ENCODE data around the gene GSTO2.
A peak's percentile ranks its signal among the peaks of the same experiment; 100 is the strongest.

The GSTO2 gene

DNA sequence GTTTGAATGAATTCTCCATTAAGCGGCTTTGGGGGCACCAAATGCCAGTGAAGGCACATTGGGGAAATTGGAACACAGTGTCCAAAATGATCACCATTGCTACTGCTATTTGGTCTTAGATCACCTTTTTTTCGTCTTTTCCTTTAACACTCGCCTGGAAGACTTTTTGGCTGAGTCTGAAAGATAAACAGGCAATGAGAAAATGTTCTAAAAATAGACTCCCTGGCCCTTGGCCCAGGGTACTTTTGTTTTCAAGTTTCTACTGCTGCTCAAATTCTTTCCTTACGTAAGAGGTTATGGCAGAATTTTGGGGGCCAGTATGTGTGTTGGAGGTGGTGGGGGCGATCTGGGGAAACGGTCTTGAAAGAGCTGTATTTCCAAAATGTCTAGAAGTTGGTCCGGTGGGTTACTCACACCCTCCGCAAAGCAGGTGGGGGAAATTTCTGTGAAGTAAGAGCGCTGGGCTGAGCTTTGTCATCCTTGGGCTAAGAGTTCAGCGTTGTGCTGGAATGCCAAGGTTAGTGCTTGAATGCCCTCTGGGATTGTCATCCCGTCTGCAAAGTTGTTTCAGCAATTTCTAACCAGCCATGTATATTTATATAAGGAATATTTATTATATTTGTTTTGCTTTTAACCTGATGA, 70.6 kb downstream of the GSTO2 start (continued):
- TF ChIP-seq, protein P1, sequence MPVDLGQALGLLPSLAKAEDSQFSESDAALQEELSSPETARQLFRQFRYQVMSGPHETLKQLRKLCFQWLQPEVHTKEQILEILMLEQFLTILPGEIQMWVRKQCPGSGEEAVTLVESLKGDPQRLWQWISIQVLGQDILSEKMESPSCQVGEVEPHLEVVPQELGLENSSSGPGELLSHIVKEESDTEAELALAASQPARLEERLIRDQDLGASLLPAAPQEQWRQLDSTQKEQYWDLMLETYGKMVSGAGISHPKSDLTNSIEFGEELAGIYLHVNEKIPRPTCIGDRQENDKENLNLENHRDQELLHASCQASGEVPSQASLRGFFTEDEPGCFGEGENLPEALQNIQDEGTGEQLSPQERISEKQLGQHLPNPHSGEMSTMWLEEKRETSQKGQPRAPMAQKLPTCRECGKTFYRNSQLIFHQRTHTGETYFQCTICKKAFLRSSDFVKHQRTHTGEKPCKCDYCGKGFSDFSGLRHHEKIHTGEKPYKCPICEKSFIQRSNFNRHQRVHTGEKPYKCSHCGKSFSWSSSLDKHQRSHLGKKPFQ (tag by site-specific recombination; IDR thresholded peaks at IDR 0.05), result no peak
- TF ChIP-seq ZNF529 (tag by site-specific recombination; IDR thresholded peaks at IDR 0.05; ENCODE audit: insufficient replicate concordance) (no peak), ZNF560 (tag by site-specific recombination; IDR thresholded peaks at IDR 0.05; ENCODE audit: borderline replicate concordance) (no peak), ZNF558 (tag by site-specific recombination; IDR thresholded peaks at IDR 0.05) (no peak), ZNF514 (tag by site-specific recombination; IDR thresholded peaks at IDR 0.05) (no peak), MEIS1 (CRISPR knock-in tag; IDR thresholded peaks at IDR 0.05; ENCODE audit: borderline replicate concordance) (no peak), ZNF223 (tag by site-specific recombination; IDR thresholded peaks at IDR 0.05) (no peak), SP2 (tag by site-specific recombination; IDR thresholded peaks at IDR 0.05) (no peak), ZNF221 (tag by site-specific recombination; IDR thresholded peaks at IDR 0.05; ENCODE audit: borderline replicate concordance) (no peak), GFI1B (tag by site-specific recombination; IDR thresholded peaks at IDR 0.05) (no peak), ZFP3 (tag by site-specific recombination; IDR thresholded peaks at IDR 0.05; ENCODE audit: low read depth) (no peak)
- TF ChIP-seq, protein P2, sequence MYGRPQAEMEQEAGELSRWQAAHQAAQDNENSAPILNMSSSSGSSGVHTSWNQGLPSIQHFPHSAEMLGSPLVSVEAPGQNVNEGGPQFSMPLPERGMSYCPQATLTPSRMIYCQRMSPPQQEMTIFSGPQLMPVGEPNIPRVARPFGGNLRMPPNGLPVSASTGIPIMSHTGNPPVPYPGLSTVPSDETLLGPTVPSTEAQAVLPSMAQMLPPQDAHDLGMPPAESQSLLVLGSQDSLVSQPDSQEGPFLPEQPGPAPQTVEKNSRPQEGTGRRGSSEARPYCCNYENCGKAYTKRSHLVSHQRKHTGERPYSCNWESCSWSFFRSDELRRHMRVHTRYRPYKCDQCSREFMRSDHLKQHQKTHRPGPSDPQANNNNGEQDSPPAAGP (tag by site-specific recombination; IDR thresholded peaks at IDR 0.05), result no peak
- TF ChIP-seq, protein P3, sequence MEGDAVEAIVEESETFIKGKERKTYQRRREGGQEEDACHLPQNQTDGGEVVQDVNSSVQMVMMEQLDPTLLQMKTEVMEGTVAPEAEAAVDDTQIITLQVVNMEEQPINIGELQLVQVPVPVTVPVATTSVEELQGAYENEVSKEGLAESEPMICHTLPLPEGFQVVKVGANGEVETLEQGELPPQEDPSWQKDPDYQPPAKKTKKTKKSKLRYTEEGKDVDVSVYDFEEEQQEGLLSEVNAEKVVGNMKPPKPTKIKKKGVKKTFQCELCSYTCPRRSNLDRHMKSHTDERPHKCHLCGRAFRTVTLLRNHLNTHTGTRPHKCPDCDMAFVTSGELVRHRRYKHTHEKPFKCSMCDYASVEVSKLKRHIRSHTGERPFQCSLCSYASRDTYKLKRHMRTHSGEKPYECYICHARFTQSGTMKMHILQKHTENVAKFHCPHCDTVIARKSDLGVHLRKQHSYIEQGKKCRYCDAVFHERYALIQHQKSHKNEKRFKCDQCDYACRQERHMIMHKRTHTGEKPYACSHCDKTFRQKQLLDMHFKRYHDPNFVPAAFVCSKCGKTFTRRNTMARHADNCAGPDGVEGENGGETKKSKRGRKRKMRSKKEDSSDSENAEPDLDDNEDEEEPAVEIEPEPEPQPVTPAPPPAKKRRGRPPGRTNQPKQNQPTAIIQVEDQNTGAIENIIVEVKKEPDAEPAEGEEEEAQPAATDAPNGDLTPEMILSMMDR (tag by site-specific recombination; IDR thresholded peaks at IDR 0.05), result no peak
- TF ChIP-seq, protein P4, sequence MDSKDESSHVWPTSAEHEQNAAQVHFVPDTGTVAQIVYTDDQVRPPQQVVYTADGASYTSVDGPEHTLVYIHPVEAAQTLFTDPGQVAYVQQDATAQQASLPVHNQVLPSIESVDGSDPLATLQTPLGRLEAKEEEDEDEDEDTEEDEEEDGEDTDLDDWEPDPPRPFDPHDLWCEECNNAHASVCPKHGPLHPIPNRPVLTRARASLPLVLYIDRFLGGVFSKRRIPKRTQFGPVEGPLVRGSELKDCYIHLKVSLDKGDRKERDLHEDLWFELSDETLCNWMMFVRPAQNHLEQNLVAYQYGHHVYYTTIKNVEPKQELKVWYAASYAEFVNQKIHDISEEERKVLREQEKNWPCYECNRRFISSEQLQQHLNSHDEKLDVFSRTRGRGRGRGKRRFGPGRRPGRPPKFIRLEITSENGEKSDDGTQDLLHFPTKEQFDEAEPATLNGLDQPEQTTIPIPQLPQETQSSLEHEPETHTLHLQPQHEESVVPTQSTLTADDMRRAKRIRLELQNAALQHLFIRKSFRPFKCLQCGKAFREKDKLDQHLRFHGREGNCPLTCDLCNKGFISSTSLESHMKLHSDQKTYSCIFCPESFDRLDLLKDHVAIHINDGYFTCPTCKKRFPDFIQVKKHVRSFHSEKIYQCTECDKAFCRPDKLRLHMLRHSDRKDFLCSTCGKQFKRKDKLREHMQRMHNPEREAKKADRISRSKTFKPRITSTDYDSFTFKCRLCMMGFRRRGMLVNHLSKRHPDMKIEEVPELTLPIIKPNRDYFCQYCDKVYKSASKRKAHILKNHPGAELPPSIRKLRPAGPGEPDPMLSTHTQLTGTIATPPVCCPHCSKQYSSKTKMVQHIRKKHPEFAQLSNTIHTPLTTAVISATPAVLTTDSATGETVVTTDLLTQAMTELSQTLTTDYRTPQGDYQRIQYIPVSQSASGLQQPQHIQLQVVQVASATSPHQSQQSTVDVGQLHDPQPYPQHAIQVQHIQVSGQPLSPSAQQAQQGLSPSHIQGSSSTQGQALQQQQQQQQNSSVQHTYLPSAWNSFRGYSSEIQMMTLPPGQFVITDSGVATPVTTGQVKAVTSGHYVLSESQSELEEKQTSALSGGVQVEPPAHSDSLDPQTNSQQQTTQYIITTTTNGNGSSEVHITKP (tag by site-specific recombination; IDR thresholded peaks at IDR 0.05), result 0 out of 2 replicates have a peak, but pooled peaks have one; percentile 54

DNA sequence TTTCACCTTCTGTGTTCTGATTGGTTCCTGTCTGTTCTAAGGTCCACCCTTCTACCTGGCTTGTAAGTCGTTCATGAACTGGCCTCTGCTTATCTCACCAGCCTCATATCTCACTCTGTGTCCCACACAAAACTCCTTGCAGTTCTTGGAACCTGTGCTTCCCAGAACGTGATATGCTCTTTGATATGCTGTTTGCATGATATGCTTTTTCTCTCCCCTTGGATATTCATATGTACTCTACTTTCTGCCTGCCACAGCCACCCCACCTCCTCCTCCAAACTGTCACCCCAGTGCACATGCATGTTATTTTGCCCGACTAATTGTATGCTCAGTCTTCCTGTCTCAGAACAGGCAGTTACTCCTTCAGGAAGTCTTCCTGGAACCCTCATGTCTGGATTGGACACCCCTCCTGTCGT, 71.1 kb downstream of the GSTO2 start:
- no peaks in the 10 kb centered on the region for H3K36me3 ChIP-seq (ENCODE audit: control insufficient read depth in 2 of 2, insufficient read depth in 1 of 2, low read length in 2 of 2)
- ChIA-PET CTCF (interaction anchor here (0.9 to 2.6 kb wide), 3 partner anchors 11 to 51 kb away, joined by 3 to 19 read pairs (median 5); no protein-coding TSS in a partner anchor), POLR2A (no interaction called here)
- peak overlapping the region; percentile 33; the same call in 1 of the 2 replicates for H3K27ac ChIP-seq (ENCODE audit: extremely low read depth, low read depth, low read length)
- TF ChIP-seq ZNF184 (tag by site-specific recombination; IDR thresholded peaks at IDR 0.05), result no peak
- TF ChIP-seq ZNF19 (tag by site-specific recombination; IDR thresholded peaks at IDR 0.05; ENCODE audit: low read depth), result no peak
- TF ChIP-seq ZNF600 (tag by site-specific recombination; IDR thresholded peaks at IDR 0.05), result peak; percentile 83
- peak; percentile 38; the same call in 1 of the 2 replicates for TF ChIP-seq ZBTB20 (tag by site-specific recombination; IDR thresholded peaks at IDR 0.05)
- no peak for TF ChIP-seq ZNF16 (tag by site-specific recombination; IDR thresholded peaks at IDR 0.05; ENCODE audit: low read depth)
- 0 out of 2 replicates have a peak, but pooled peaks have one; percentile 27 for TF ChIP-seq SCRT2 (tag by site-specific recombination; IDR thresholded peaks at IDR 0.05)
- no peaks in the 10 kb centered on the region for H3K9me3 ChIP-seq (ENCODE audit: control insufficient read depth, insufficient read depth, low read depth, low read length)
- no peak overlapping the region for H3K4me3 ChIP-seq (ENCODE audit: low read depth, low read length)
- H3K4me1 ChIP-seq (ENCODE audit: control insufficient read depth, insufficient read depth, low read length), result peaks cover 15% of the 10 kb centered on the region
